ENCODE data around the gene SELE.

The SELE gene

GRCh38 chr1:169681140-169681539 is 52.7 kb downstream of the SELE start:
- no peak for DNase-seq

- no peak for DNase-seq
Measured at GRCh38 chr1:169680377-169681019, 53.4 kb downstream of the SELE start.

- no peak for DNase-seq
Measured at GRCh38 chr1:169679692-169680091, 54.2 kb downstream of the SELE start.

GRCh38 chr1:169676001-169676400 is 57.9 kb downstream of the SELE start:
- no peak for DNase-seq
